HG02759 (cell line): ENCODE measurements around the gene NBAS.

ENCODE experiments used
- ATAC-seq: cut with Tn5 transposase; IDR thresholded peaks from one replicate; pipeline ENCODE4 v1.9.1; 2021; ENCODE audit warnings: mild to moderate bottlenecking, moderate library complexity; ENCODE audit not compliant: unreplicated experiment

NBAS gene

GRCh38 chr2:15591692-15592463 lies 30.7 kb upstream of the NBAS start, which contains the start of gene DDX1:
DDX1 (plus strand) TSS chr2:15591868; CDS start chr2:15591934, 66 bp downstream.
- peak; percentile 93 for ATAC-seq

GRCh38 chr2:15591373-15591691 lies 30.2 kb upstream of the NBAS start:
- no peak for ATAC-seq

- ATAC-seq: no peak
Observed at GRCh38 chr2:15588329-15588919, 27.3 kb upstream of the NBAS start.

GRCh38 chr2:15584767-15585469 lies 23.8 kb upstream of the NBAS start:
- no peak for ATAC-seq

GRCh38 chr2:15584316-15584715 lies 23.2 kb upstream of the NBAS start:
- no peak for ATAC-seq

- ATAC-seq: no peak
Observed at GRCh38 chr2:15583826-15584225, 22.7 kb upstream of the NBAS start.

- ATAC-seq: no peak
Observed at GRCh38 chr2:15582710-15583357, 21.7 kb upstream of the NBAS start.

GRCh38 chr2:15580451-15580850 lies 19.3 kb upstream of the NBAS start:
- no peak for ATAC-seq

GRCh38 chr2:15579641-15580040 lies 18.5 kb upstream of the NBAS start:
- no peak for ATAC-seq

DNA sequence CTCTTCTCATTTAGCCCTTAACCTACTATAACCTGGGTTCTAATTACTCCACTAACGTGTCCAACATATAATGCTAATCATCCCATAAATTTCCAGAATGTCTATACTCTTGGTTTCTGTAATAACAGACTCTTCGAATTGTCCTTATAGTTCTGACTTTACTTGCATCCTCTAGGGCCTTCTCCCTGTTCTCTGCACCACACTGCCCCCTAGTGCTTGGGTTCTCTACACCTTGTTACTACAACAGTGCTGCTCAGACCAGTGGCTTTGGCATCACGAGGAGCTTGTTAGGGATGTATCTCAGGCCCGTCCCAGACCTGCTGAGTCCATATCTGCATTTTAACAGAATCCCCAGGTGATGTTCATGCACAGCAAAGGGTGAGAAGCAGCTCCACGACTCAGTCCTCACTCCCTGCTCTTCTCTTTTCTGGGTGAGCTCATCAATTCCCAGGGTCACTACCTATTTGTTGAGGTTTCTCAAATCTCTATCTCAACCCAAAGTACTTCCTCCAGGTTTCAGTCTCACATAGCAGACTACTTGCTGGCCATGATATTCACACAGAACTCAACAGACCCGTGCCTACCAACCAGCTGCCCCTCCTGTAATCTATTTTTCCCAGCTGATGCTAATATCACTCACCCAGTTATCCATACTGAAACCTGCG lies 16.1 kb upstream of the NBAS start:
- ATAC-seq: peak; percentile 95

DNA sequence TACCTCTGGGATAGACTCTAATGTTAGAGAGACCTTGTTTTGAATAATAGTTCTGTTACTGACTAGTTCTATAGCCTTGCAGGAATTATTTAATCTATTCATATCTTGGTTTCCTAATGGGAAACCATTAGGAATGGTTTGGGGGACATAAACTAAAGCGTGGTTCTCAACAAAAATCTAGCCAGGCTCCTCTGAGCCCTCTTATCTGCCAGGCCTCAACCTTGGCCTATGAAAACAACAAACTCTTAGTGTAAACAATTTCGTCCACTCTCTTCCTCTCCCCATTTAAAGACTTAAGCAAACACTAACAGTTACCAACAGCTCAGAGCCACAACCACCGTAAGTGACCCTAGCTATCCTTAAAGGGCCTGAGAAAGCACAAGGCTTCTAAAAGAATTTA lies 10.6 kb upstream of the NBAS start:
- no peak for ATAC-seq

- no peak for ATAC-seq
Observed at GRCh38 chr2:15570104-15570503, 9.0 kb upstream of the NBAS start.

- no peak for ATAC-seq
Observed at GRCh38 chr2:15568874-15569273, 7.7 kb upstream of the NBAS start.

DNA sequence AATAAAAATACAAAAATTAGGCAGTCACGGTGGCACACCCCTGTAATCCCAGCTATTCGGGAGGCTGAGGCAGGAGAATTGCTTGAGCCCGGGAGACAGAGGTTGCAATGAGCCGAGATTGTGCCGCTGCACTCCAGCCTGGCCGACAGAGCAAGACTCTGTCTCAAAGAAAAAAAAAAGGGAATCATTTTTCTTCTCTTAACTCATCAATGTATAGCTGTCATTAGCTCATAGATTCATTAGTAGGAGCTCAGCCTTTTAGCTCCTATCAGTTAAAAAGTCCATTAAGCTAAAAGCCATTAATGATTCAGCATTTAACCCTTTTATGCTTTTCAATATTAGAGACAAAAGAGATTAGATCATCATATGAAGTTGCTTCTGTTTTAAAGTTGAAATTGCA lies 5.8 kb upstream of the NBAS start:
- ATAC-seq: no peak

DNA sequence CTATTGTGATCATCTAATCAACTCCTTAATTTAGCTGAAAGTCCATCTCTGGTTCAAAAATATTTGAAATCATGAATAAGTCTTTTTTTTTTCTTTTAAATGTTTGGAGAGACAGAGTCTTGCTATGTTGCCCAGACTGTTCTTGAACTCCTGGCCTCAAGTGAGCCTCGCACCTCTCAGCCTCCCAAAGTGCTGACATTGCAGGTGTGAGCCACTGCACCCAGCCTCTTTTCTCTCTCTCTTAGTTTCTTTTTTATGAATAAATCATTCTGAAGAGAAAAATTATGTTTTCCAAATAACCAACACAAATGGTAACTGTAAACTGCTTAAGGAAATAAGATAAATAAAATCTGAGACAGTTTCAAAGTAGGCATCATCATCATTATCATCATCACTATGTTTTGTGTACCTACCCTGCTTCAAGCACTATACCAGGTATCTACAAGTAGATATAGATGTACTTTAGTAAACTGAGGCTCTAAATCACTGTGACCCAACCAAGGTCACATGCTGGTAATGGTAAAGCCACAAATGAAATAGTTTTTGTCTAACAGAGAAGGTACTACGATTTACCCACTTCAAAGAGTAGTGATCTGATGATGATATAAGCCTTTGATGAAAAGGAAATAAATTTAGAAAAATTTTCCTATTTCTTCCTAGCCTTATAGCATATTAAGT lies 5.0 kb upstream of the NBAS start:
- no peak for ATAC-seq

GRCh38 chr2:15565392-15565791 lies 4.3 kb upstream of the NBAS start:
- ATAC-seq: no peak

DNA sequence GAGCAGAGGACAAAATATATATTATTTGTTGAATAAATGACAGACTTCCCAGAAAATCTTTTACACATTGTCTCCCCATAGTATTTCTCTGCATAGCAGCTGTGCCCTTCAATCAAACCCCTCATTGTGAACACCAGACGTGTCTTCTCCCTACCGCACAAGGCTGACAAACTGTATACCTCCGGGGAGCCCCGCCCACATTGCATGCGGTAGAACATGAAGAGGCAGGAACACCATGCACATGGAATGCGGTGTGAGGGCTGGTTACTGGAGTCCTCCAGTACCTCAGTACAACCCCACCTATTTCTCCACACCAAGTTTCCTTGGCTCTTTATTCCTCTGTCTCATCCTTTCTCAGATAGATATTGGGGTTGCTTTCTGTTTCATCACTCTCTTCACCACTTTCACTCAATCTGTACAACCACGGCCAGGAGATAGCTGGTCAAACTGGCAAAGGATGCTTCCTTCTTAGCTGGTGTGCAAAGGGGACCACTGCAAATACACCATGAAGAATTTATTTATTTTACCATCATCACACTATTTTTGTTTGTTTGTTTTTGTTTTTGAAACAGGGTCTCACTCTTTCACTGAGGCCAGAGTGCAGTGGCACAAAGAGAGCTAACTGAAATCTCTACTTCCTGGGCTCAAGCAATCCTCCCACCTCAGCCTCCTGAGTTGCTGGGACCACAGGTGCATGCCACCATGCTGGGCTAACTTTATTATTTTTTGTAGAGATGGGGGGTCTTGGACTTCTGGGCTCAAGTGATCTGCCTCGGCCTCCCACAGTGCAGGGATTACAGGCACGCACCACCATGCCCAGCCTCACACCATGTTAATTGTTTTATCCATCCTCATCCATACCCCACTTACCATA lies 2.3 kb upstream of the NBAS start:
- no peak for ATAC-seq

DNA sequence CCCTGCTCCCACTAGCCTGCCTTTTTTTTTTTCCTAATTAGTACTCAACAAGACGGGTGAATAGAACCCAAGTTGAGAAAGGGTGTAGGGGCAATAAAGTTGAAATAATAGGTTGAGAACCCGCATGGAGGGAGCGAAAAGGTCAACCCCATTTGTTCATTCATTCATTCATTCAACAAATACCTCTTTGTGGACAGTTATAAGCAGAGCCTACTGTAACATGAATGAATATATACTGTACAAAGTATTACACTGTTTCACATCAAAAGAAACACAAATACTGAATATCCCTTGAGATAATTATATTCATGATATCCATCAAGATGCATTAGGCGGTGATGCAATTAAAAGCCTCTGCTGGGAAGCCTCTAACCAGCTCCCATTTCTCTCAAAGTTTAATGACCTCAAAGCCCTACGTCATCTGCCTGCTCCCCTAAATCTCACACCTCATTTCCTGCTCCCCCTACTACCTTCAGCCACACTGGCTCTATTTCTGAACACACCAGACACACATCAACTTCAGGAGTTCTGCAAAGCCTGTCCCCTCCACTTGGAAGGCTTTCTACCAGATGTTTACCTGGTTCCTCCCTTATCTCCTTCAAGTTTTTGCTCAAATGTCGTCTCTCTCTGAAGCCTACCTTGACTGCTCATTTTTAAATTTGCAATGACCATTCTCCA lies 1.4 kb upstream of the NBAS start:
- ATAC-seq: no peak
